ENCODE data around the gene PPID. TPM values are rescaled to one million over a fixed set of nuclear protein-coding genes. Genes with fewer than 3 reads are reported as not detected.

The PPID gene
- total RNA-seq, 1 experiment from 2014 or later, result 87.6 TPM

DNA sequence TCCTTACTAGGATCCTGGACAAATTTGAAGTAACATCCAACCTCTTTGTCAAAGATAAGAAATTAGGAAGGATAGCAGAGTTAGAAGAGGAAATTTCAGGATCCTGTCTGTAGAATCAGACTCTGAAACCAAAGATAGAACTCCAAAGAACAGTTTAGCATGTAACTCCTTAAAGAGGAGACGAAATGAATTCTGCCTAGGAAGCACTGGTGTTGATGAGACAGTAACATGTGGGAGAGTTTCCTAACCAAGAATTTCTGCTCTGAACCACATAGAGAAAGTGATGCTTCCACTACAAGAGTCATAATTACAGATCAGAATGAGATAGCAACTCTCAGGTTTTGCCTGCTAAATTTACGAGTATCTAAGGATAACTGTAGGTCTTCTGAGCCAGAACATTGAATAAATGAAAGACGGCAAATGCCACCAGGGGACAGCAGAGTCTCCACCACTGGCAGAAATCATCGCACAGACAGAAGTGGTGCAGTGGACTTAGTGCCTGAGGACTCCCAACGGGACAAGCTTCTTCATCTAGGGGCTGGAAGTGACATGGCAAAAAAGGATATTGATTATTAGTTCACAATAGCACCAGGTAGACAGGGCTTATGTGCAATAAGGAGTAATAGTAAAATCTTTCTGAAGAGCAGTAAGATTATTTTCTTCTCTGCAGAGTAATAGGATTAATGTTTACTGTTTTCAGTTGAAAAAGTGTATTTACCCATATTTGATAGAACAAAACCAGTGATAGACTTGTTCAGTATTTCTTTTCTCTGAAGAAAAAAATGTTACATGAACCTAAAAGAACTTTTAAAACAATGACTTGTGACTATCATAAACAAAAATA is 6.7 kb upstream of the PPID start:
- H3K27me3 ChIP-seq (replicated peaks; ENCODE audit: insufficient read depth, low read depth, low read length, poor library complexity), result peaks cover 22% of the 10 kb centered on the region
- no peak overlapping the region for H3K4me3 ChIP-seq (ENCODE audit: low read depth, low read length, poor library complexity, severe bottlenecking)
- ChIA-PET CTCF (no interaction called here), POLR2A (ENCODE audit: low non-redundant PET) (interaction anchor here (0.6 kb wide), 1 partner anchor 1040 kb away, joined by 3 read pairs; no protein-coding TSS in a partner anchor)
- H3K27ac ChIP-seq (ENCODE audit: low read depth, low read length, poor library complexity, severe bottlenecking), result no peak overlapping the region
- no peaks in the 10 kb centered on the region for H3K4me1 ChIP-seq (ENCODE audit: insufficient read depth, low read length, poor library complexity, severe bottlenecking)
- no TSS peak for BruUV-seq (replicated peaks)
- intact Hi-C loops (cut with micrococcal nuclease; ENCODE audit: unreplicated experiment), result loop anchor here (1.0 kb wide), 4 partner anchors 121 to 716 kb away; no protein-coding TSS in a partner anchor
- H3K36me3 ChIP-seq (ENCODE audit: insufficient read depth, low read length, poor library complexity, severe bottlenecking), result no peaks in the 10 kb centered on the region
- TF ChIP-seq, protein P1, sequence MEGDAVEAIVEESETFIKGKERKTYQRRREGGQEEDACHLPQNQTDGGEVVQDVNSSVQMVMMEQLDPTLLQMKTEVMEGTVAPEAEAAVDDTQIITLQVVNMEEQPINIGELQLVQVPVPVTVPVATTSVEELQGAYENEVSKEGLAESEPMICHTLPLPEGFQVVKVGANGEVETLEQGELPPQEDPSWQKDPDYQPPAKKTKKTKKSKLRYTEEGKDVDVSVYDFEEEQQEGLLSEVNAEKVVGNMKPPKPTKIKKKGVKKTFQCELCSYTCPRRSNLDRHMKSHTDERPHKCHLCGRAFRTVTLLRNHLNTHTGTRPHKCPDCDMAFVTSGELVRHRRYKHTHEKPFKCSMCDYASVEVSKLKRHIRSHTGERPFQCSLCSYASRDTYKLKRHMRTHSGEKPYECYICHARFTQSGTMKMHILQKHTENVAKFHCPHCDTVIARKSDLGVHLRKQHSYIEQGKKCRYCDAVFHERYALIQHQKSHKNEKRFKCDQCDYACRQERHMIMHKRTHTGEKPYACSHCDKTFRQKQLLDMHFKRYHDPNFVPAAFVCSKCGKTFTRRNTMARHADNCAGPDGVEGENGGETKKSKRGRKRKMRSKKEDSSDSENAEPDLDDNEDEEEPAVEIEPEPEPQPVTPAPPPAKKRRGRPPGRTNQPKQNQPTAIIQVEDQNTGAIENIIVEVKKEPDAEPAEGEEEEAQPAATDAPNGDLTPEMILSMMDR (conservative IDR thresholded peaks at IDR 0.05; ENCODE audit: low read depth, low read length), result peak; percentile 90
- no peak for TF ChIP-seq EZH2 (IDR thresholded peaks at IDR 0.05; ENCODE audit: borderline replicate concordance, low read depth, low read length, poor library complexity, severe bottlenecking)
- H3K9me3 ChIP-seq (ENCODE audit: low read depth, low read length, poor library complexity, severe bottlenecking), result no peaks in the 10 kb centered on the region
- DNase-seq (ENCODE audit: low spot score), result peak; percentile 82

DNA sequence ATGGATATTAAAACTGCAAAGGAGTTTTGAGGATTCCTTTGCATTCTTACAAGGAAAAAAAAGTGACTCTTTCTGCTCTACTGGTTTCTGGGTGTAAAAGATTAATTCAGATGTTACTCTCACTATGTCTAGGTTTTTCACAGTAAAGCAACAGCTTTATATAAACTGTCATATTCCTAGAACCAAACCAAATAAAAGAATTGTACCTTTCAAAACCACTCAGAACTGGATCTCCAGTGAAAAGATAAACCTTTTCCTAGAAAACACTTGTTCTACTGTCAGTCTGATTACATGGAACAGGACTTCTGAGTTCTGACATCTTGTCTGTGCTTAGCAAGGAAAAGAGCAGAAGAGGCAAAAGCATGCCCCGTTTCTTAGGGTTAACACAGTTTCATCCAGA is 5.0 kb upstream of the PPID start:
- H3K27ac ChIP-seq (ENCODE audit: low read depth, low read length, poor library complexity, severe bottlenecking), result no peak overlapping the region
- no peaks in the 10 kb centered on the region for H3K4me1 ChIP-seq (ENCODE audit: insufficient read depth, low read length, poor library complexity, severe bottlenecking)
- BruUV-seq (replicated peaks), result no TSS peak
- TF ChIP-seq, protein P1 (conservative IDR thresholded peaks at IDR 0.05; ENCODE audit: low read depth, low read length), result no peak
- TF ChIP-seq EZH2 (IDR thresholded peaks at IDR 0.05; ENCODE audit: borderline replicate concordance, low read depth, low read length, poor library complexity, severe bottlenecking), result no peak
- no peaks in the 10 kb centered on the region for H3K36me3 ChIP-seq (ENCODE audit: insufficient read depth, low read length, poor library complexity, severe bottlenecking)
- DNase-seq (ENCODE audit: low spot score), result no peak
- peaks cover 22% of the 10 kb centered on the region for H3K27me3 ChIP-seq (replicated peaks; ENCODE audit: insufficient read depth, low read depth, low read length, poor library complexity)
- ChIA-PET CTCF (no interaction called here), POLR2A (ENCODE audit: low non-redundant PET) (no interaction called here)
- no peak overlapping the region for H3K4me3 ChIP-seq (ENCODE audit: low read depth, low read length, poor library complexity, severe bottlenecking)
- H3K9me3 ChIP-seq (ENCODE audit: low read depth, low read length, poor library complexity, severe bottlenecking), result no peaks in the 10 kb centered on the region
- intact Hi-C loops (cut with micrococcal nuclease; ENCODE audit: unreplicated experiment), result no loop called here

DNA sequence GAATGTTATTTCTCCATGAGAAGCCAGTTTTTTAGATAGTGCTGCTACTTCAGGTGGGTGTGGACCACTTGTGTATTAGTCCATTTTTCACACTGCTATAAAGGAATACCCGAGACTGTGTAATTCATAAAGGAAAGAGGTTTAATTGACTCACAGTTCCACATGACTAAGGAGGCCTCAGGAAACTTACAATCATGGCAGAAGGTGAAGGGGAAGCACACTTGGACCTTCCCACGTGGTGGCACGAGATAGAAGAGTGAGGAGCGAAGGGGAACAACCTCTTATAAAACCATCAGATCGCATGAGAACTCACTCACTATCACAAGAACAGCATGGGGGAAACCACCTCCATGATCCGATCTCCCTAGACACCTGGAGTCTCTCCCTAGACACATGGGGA is 3.4 kb upstream of the PPID start:
- Histone ChIP-seq H3K27me3 (replicated peaks; ENCODE audit: insufficient read depth, low read depth, low read length, poor library complexity) (peaks cover 22% of the 10 kb centered on the region), H3K4me1 (ENCODE audit: insufficient read depth, low read length, poor library complexity, severe bottlenecking) (peaks cover 7% of the 10 kb centered on the region), H3K27ac (ENCODE audit: low read depth, low read length, poor library complexity, severe bottlenecking) (no peak overlapping the region), H3K4me3 (ENCODE audit: low read depth, low read length, poor library complexity, severe bottlenecking) (no peak overlapping the region), H3K36me3 (ENCODE audit: insufficient read depth, low read length, poor library complexity, severe bottlenecking) (no peaks in the 10 kb centered on the region), H3K9me3 (ENCODE audit: low read depth, low read length, poor library complexity, severe bottlenecking) (no peaks in the 10 kb centered on the region)
- CTCF ChIA-PET, result no interaction called here
- POLR2A ChIA-PET (ENCODE audit: low non-redundant PET), result no interaction called here
- DNase-seq (ENCODE audit: low spot score), result no peak
- no peak for TF ChIP-seq EZH2 (IDR thresholded peaks at IDR 0.05; ENCODE audit: borderline replicate concordance, low read depth, low read length, poor library complexity, severe bottlenecking)
- TF ChIP-seq, protein P1 (conservative IDR thresholded peaks at IDR 0.05; ENCODE audit: low read depth, low read length), result no peak
- no TSS peak for BruUV-seq (replicated peaks)
- intact Hi-C loops (cut with micrococcal nuclease; ENCODE audit: unreplicated experiment), result no loop called here

Measured in A673 (cell line).